ENCODE data around the gene LHFPL3.

GRCh38 chr7:104951546-104951945 lies 623.1 kb downstream of the LHFPL3 start:
- TF ChIP-seq CTCF (conservative IDR thresholded peaks at IDR 0.05) (no peak), EZH2 (IDR thresholded peaks at IDR 0.05; ENCODE audit: low read depth) (no peak)
